Ectodermal cell (in vitro differentiated cells): ENCODE data around the gene HHIPL1.

Experiments used
- H3K27ac ChIP-seq: 2 replicates; pipeline ENCODE4 v1.7.0; 2013; ENCODE audit warnings: mild to moderate bottlenecking, low read depth, low read length; ENCODE audit not compliant: insufficient read depth, poor library complexity, severe bottlenecking
- H3K27me3 ChIP-seq: 2 replicates; pipeline ENCODE4 v1.7.0; 2013; ENCODE audit warnings: mild to moderate bottlenecking, low read length; ENCODE audit not compliant: insufficient read depth, control insufficient read depth, poor library complexity, severe bottlenecking
- H3K36me3 ChIP-seq: one replicate; pipeline ENCODE4 v1.7.0; 2013; ENCODE audit warnings: low read length; ENCODE audit not compliant: control insufficient read depth, insufficient read depth
- H3K4me1 ChIP-seq: one replicate; pipeline ENCODE4 v1.7.0; 2013; ENCODE audit warnings: low read length; ENCODE audit not compliant: control insufficient read depth, insufficient read depth
- H3K4me3 ChIP-seq: 2 replicates; pipeline ENCODE4 v1.7.0; 2013; ENCODE audit warnings: low read depth, low read length, control low read depth; ENCODE audit not compliant: insufficient read depth
- H3K9me3 ChIP-seq: 2 replicates; pipeline ENCODE4 v1.7.0; 2013; ENCODE audit warnings: mild to moderate bottlenecking, low read length, moderate library complexity; ENCODE audit not compliant: control insufficient read depth
- WGBS, 2 experiments: methylation state at CpG; one replicate each; pipeline ENCODE4 v1.1.7; 2013; ENCODE audit warnings: missing lambda C conversion rate in 2 of 2; 5-methylcytosine and 5-hydroxymethylcytosine counted together

The HHIPL1 gene

GRCh38 chr14:99649643-99650042 lies 4.7 kb downstream of the HHIPL1 start:
- peaks cover 15% of the 10 kb centered on the region for H3K27me3 ChIP-seq
- no peaks in the 10 kb centered on the region for H3K9me3 ChIP-seq
- H3K27ac ChIP-seq: no peak overlapping the region
- no peak overlapping the region for H3K4me3 ChIP-seq
- no peaks in the 10 kb centered on the region for H3K36me3 ChIP-seq
- WGBS, 2 experiments: 91 to 94% methylated on average over 8 of the region's 8 CpGs
- H3K4me1 ChIP-seq: peaks cover 7% of the 10 kb centered on the region

- H3K27ac ChIP-seq: no peak overlapping the region
- no peaks in the 10 kb centered on the region for H3K9me3 ChIP-seq
- H3K4me1 ChIP-seq: peaks cover 5% of the 10 kb centered on the region
- 86 to 87% methylated on average over 9 of the region's 9 CpGs for WGBS, 2 experiments
- H3K36me3 ChIP-seq: no peaks in the 10 kb centered on the region
- H3K27me3 ChIP-seq: peaks cover 10% of the 10 kb centered on the region
- no peak overlapping the region for H3K4me3 ChIP-seq
Measured at GRCh38 chr14:99650189-99650588, 5.3 kb downstream of the HHIPL1 start.

- Histone ChIP-seq H3K36me3 (no peaks in the 10 kb centered on the region), H3K4me1 (no peaks in the 10 kb centered on the region), H3K27ac (no peak overlapping the region), H3K9me3 (no peaks in the 10 kb centered on the region), H3K27me3 (no peaks in the 10 kb centered on the region), H3K4me3 (no peak overlapping the region)
- 96 to 97% methylated on average over 31 to 32 of the region's 32 CpGs for WGBS, 2 experiments
Measured at GRCh38 chr14:99651953-99652746, 7.2 kb downstream of the HHIPL1 start.

- Histone ChIP-seq H3K27ac (no peak overlapping the region), H3K4me1 (no peaks in the 10 kb centered on the region), H3K27me3 (peaks cover 11% of the 10 kb centered on the region), H3K36me3 (no peaks in the 10 kb centered on the region), H3K4me3 (no peak overlapping the region), H3K9me3 (no peaks in the 10 kb centered on the region)
- WGBS, 2 experiments: 63 to 69% methylated on average over 7 of the region's 7 CpGs
Measured at GRCh38 chr14:99654235-99654985, 9.5 kb downstream of the HHIPL1 start.

- H3K27me3 ChIP-seq: peaks cover 21% of the 10 kb centered on the region
- H3K4me1 ChIP-seq: peaks cover 8% of the 10 kb centered on the region
- H3K4me3 ChIP-seq: no peak overlapping the region
- H3K36me3 ChIP-seq: no peaks in the 10 kb centered on the region
- 88 to 92% methylated on average over 4 of the region's 4 CpGs for WGBS, 2 experiments
- no peaks in the 10 kb centered on the region for H3K9me3 ChIP-seq
- H3K27ac ChIP-seq: no peak overlapping the region
Measured at GRCh38 chr14:99655521-99655920, 10.6 kb downstream of the HHIPL1 start.

GRCh38 chr14:99656171-99656570 lies 11.2 kb downstream of the HHIPL1 start:
- H3K4me3 ChIP-seq: no peak overlapping the region
- H3K27ac ChIP-seq: no peak overlapping the region
- no peaks in the 10 kb centered on the region for H3K36me3 ChIP-seq
- H3K9me3 ChIP-seq: no peaks in the 10 kb centered on the region
- WGBS, 2 experiments: 93 to 98% methylated on average over 5 of the region's 5 CpGs
- H3K4me1 ChIP-seq: peaks cover 14% of the 10 kb centered on the region
- peaks cover 21% of the 10 kb centered on the region for H3K27me3 ChIP-seq

GRCh38 chr14:99657645-99658155 lies 12.8 kb downstream of the HHIPL1 start:
- Histone ChIP-seq H3K27me3 (peaks cover 21% of the 10 kb centered on the region), H3K4me1 (peaks cover 16% of the 10 kb centered on the region), H3K9me3 (no peaks in the 10 kb centered on the region), H3K36me3 (no peaks in the 10 kb centered on the region), H3K4me3 (no peak overlapping the region), H3K27ac (no peak overlapping the region)
- 82 to 95% methylated on average over 1 of the region's 1 CpG for WGBS, 2 experiments

GRCh38 chr14:99658218-99658845 lies 13.4 kb downstream of the HHIPL1 start:
- Histone ChIP-seq H3K27me3 (peaks cover 21% of the 10 kb centered on the region), H3K36me3 (no peaks in the 10 kb centered on the region)
- WGBS, 2 experiments: 87 to 88% methylated on average over 15 of the region's 15 CpGs

GRCh38 chr14:99659333-99659741 lies 14.4 kb downstream of the HHIPL1 start:
- Histone ChIP-seq H3K9me3 (no peaks in the 10 kb centered on the region), H3K4me3 (peak overlapping the region; percentile 9), H3K4me1 (peaks cover 31% of the 10 kb centered on the region), H3K27me3 (peaks cover 21% of the 10 kb centered on the region), H3K27ac (no peak overlapping the region), H3K36me3 (no peaks in the 10 kb centered on the region)
- whole genome bisulfite sequencing, 2 experiments: 45 to 46% methylated on average over 58 of the region's 58 CpGs

More at GRCh38 chr14:99658218-99658845, 13.4 kb downstream of the HHIPL1 start:
- H3K9me3 ChIP-seq: no peaks in the 10 kb centered on the region
- H3K27ac ChIP-seq: no peak overlapping the region
- no peak overlapping the region for H3K4me3 ChIP-seq
- H3K4me1 ChIP-seq: peaks cover 22% of the 10 kb centered on the region
